Measurements from ENCODE around the gene DRC1. TPM values are rescaled to one million over a fixed set of nuclear protein-coding genes. Genes with fewer than 3 reads are reported as not detected.

Gene DRC1
- total RNA-seq, 2 donors from 2014 or later = not detected

- ATAC-seq = no peak
- no peak for DNase-seq
- intact Hi-C loops (cut with DNase I) = no loop called here
Measured at GRCh38 chr2:26438526-26438925, 36.8 kb downstream of the DRC1 start.

DNA sequence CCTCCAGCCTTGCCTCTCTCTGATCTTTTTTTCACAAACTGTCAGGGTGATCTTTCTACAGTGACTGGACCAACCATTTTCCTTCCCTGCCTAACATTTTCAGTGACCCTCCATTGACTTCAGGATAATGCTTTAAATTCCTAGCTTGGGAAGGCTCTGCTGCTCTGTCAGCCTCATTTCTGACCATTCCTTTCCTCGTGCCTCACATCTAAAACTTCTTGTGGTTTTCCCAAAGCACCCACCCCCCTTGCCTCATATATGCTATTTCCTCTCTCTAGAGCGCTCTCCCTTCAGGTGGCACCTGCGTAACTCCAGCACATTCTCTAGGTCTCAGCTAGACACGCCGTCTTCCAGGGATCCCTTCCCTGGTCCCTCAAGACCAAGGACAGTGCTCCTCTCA is 37.2 kb downstream of the DRC1 start:
- ATAC-seq (no peak), DNase-seq (no peak)
- intact Hi-C loops (cut with DNase I) = no loop called here

DNA sequence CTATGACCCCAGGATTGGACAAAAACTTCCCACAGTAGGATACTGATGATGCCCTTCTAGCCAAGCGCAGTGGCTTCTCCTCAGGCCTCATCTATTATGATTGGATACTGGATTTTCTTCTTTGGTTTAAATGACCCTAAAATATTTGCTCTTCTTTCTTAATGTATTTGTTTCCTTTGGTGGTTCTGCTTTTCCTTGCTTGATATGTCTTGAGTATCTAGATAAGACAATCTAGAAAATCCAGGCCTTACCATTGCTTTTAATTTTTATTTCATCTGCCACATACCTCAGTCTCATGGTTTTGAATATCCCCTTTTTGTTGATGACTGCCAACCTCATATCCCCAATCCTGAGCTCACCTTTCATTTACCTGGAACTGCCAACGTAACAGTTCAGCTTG is 40.6 kb downstream of the DRC1 start:
- intact Hi-C loops (cut with DNase I) = no loop called here
- DNase-seq (no peak), ATAC-seq (no peak)

- intact Hi-C loops (cut with DNase I) = no loop called here
- ATAC-seq (no peak), DNase-seq (no peak)
Measured at GRCh38 chr2:26442707-26443106, 41.0 kb downstream of the DRC1 start.

DNA sequence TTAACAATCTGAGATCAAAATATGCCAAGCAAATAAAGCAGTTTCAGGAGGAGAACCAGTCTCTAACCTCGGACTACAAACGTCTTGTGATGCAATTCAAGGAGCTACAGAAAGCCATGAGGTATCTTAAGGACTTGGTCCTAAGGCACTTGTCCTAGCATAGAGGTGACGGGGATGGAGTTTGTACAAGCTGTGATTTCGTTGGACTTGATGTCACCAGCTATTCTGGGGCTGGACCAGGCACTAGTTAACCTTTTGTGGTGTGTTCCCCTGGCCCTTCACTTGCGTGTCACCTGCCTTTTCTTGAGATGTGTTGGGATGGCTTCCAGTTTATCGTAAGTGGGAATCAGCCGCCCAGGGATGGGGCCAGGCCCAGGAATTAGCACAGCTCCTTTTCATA is 42.5 kb downstream of the DRC1 start:
- DNase-seq (no peak), ATAC-seq (no peak)
- intact Hi-C loops (cut with DNase I) = no loop called here

DNA sequence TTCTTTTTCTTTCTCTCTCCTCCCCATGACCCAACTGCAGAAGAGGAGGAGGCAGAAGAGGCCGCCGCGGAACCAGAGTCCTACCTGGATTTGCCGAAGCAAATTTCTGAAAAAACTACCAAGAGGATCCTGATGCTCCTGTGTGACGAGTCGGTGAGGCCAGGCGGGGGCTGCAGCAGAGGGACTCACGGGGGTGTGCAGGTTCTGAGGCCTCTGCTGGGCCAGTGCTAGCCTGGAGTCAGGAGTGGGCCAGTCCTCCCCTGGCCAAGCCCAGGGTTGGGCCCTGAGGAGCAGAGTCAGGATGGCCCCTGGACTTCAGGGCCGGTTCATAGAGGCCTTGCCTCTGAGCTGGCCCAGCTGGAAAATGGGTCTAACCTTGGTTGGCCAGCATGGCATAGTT is 46.9 kb downstream of the DRC1 start:
- ATAC-seq (no peak), DNase-seq (no peak)
- intact Hi-C loops (cut with DNase I) = no loop called here

DNA sequence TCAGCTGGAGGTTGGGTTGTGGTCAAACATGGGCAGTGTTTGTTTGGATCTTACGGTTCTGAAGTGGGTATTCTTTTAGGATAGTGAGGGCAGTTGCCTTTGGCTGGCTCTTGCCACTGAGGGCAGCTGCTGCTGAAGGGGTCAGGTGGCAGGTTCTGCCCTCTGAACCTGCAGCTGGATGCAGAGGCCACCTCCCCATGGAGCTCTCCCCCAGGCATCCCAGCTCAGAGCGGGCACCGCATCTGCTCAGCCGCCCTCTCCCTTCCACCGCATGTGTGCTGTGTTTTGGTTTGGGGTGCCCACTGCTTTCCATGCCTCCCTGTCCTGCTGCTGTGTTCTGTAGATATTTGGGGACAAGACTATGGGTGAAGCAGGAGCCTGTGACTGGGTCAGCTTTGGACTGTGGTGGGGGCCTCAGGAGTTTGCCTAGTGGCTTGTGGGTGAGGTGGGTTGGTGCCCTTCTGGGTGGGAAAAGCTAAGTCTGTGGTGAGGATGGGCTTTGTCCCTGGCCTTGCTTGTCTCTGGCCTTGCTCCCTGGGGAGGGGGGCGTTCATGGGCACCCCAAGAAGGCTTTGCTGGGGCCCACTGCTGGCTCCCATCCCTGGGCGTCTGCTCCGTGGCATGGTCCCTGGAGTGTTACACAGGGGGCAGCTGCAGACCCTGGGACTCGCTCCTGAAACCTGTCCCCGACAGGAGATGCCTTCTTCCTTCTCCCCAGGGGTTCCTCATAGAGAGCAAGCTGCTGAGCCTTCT is 47.7 kb downstream of the DRC1 start:
- DNase-seq = no peak
- intact Hi-C loops (cut with DNase I) = no loop called here

GRCh38 chr2:26450031-26450635 is 48.4 kb downstream of the DRC1 start:
- intact Hi-C loops (cut with DNase I) = no loop called here
- ATAC-seq (no peak), DNase-seq (no peak)

More for the DNA sequence above, 47.7 kb downstream of the DRC1 start:
- ATAC-seq = no peak

DNA sequence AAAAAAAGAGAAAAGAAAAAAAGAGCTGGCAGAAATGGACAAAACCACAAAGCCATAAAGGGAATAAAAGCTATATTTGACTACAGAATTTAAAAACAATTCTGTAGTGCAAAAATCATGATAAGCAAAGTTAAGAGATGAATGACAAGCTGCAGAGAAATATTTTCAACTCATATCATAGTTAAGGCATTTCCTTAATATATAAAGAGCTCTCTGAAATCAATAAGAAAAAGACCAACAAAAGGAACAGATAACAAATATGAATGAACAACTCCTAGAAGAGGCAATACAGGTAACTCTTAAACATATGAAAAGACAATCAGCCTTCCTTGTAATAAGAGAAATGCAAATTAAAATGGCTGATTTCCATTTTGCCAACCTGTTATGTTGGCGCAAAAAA is 50.0 kb downstream of the DRC1 start:
- ATAC-seq (no peak), DNase-seq (no peak)
- intact Hi-C loops (cut with DNase I) = no loop called here

GRCh38 chr2:26453421-26454329 is 52.0 kb downstream of the DRC1 start:
- intact Hi-C loops (cut with DNase I) = no loop called here
- ATAC-seq = no peak
- DNase-seq = no peak

- DNase-seq (no peak), ATAC-seq (no peak)
- intact Hi-C loops (cut with DNase I) = no loop called here
Measured at GRCh38 chr2:26454561-26455001, 52.9 kb downstream of the DRC1 start.

GRCh38 chr2:26455037-26455669 is 53.4 kb downstream of the DRC1 start:
- ATAC-seq = no peak
- intact Hi-C loops (cut with DNase I) = no loop called here
- no peak for DNase-seq

- no peak for DNase-seq
- intact Hi-C loops (cut with DNase I) = no loop called here
- ATAC-seq = peak; percentile 60
Measured at GRCh38 chr2:26455670-26456439, 54.1 kb downstream of the DRC1 start.

DNA sequence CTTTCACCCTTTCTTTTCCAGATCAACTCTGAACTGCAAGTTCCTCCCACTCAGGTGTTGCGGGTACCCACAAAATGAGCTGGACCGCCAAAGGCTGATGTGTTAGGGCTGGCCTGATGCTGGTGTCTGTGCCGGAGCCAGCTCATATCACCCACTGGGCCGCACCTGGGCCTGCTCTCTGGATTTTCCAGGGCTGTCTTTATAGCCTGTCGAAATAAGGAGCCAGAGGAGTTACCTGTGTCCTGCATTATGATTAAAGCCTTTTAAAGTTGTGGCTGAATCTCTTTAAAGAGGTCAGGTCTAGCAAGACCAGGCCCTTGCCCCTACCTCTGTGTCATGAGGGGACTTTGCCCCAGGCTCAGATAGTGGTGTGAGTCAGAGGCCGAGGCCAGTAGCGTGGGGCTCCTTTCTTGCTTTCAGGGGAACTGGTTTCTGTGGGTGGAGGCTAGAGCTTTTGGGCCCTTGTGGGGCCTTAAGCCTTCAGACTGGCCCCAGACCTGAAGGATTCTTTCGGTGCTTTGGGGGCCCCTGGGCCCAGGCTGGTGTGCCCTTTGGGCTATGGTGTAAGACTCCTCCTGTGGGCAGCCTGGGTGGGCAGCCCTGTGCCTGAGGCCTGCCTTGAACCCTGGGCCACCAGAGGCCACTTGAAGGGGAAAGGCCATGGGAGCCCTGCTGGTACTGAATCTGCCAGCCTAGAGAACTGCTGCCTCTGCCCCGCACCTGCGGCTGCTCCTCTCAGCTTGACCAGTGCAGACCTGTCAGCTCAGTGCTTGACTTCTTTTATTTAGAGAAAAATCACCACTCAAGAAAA is 54.9 kb downstream of the DRC1 start:
- DNase-seq (no peak), ATAC-seq (no peak)
- intact Hi-C loops (cut with DNase I) = no loop called here

GRCh38 chr2:26457251-26457666 is 55.5 kb downstream of the DRC1 start:
- no peak for ATAC-seq
- intact Hi-C loops (cut with DNase I) = no loop called here
- no peak for DNase-seq

DNA sequence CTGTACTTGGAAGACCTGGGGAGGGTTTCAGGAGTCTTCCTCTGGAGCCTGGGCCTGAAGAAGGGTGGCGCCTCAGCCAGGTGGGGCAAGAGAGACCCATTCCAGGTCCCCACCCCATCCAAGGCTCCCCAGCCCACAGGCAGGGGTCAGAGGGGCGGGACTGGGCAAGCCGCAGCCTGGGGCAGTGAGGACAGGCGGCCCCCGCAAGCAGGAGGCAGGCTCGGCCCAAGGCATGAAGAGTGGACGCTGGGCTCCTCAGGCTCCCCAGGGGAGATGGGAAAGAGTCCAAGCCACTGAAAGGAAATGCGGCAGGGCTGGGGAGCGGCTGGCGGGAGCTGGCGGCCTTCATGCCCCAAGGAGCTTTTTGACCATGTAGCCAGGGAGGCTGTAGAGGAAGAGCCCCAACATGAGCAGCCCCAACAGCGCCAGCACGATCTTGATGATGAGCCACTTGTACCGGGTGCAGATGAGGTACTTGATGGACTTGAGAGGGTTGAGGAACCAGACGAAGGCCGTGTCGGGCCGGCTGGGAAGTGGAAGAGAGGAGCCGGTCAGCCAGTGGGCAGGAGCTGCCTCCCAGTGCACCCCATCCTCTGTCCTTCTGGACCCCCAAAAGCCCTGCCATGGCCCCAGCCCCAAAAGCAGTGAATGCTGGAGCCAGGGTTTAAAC is 56.1 kb downstream of the DRC1 start:
- DNase-seq (no peak), ATAC-seq (no peak)
- intact Hi-C loops (cut with DNase I) = no loop called here

GRCh38 chr2:26458365-26459042 is 56.8 kb downstream of the DRC1 start:
- intact Hi-C loops (cut with DNase I) = no loop called here
- ATAC-seq = no peak
- no peak for DNase-seq
